Heart left ventricle (tissue), 16 donors: ENCODE measurements around the gene SORL1-AS1.

Source experiments
- ATAC-seq, 4 donors: fragments of 200-7000 bp; cut with Tn5 transposase; one replicate each; pipeline ENCODE4 v1.9.1; 2020 to 2022; ENCODE audit warnings: moderate library complexity in 4 of 4, mild to moderate bottlenecking in 3 of 4, moderate number of reproducible peaks in 1 of 4
- DNase-seq, 5 donors: peaks; one replicate each; pipeline ENCODE4 v3.0.0-alpha.2; 2020
- H3K27ac ChIP-seq, 12 donors: fragments of 200-600 bp; sonication (generic) in 4 of 12; one replicate each; pipeline versions ENCODE4 v1.5.0 to v1.8.0; 2016 to 2022; ENCODE audit warnings: mild to moderate bottlenecking in 2 of 12
- H3K27me3 ChIP-seq, 9 donors: fragments of 200-600 bp; sonication (generic) in 2 of 9; one replicate each; pipeline versions ENCODE4 v1.5.1 to v1.8.0; 2016 to 2022; ENCODE audit warnings: mild to moderate bottlenecking in 3 of 9
- H3K36me3 ChIP-seq, 9 donors: fragments of 200-600 bp; sonication (generic) in 2 of 9; one replicate each; pipeline versions ENCODE4 v1.5.0 to v1.8.0; 2018 to 2022; ENCODE audit warnings: mild to moderate bottlenecking in 2 of 9
- H3K4me1 ChIP-seq, 12 donors: fragments of 200-600 bp; sonication (generic) in 4 of 12; one replicate each; pipeline versions ENCODE4 v1.5.0 to v1.8.0; 2016 to 2022; ENCODE audit warnings: mild to moderate bottlenecking in 3 of 12
- H3K4me3 ChIP-seq, 12 donors: fragments of 200-600 bp; sonication (generic) in 4 of 12; one replicate each; pipeline versions ENCODE4 v1.5.0 to v1.8.0; 2017 to 2022; ENCODE audit warnings: mild to moderate bottlenecking in 9 of 12, moderate library complexity in 4 of 12
- H3K9me3 ChIP-seq, 12 donors: fragments of 200-600 bp; sonication (generic) in 4 of 12; one replicate each; pipeline versions ENCODE4 v1.5.0 to v1.8.0; 2016 to 2022; ENCODE audit warnings: mild to moderate bottlenecking in 1 of 12
- POLR2A ChIP-seq, 2 donors: fragments of 450-650 bp; IDR thresholded peaks; one replicate each; pipeline ENCODE4 v1.6.1; 2017; ENCODE audit warnings: antibody characterized with exemption in 2 of 2, mild to moderate bottlenecking in 2 of 2, moderate library complexity in 2 of 2
- WGBS, 4 donors: extraction: QIAGEN DNeasy Blood & Tissue Kit in 2 of 4; methylation state at CpG; one replicate each; pipeline versions ENCODE4 v1.1.5 to v1.1.7; 2013 to 2018; 5-methylcytosine and 5-hydroxymethylcytosine counted together
- intact Hi-C, 10 donors: fragments of 100-400 bp; cut with DNase I; formaldehyde crosslinking; loops; one replicate each; pipeline versions ENCODE4 v1.11.1 to v1.14.2; 2022
- TF ChIP-seq, protein P1 (sequence below), 12 donors: fragments of 200-600 bp; sonication (generic) in 4 of 12; IDR thresholded peaks; one replicate each; pipeline versions ENCODE4 v1.5.0 to v1.8.0; 2018 to 2022; ENCODE audit warnings: antibody characterized with exemption in 12 of 12, mild to moderate bottlenecking in 5 of 12
- donor health status: ischemic (EF 13 %, LVEDD 7.1; RV severe dilation, severe dysfunction).
- donor health status: healthy with polysubstance abuse.
- donor health status: DM: no; HTN: yes; CAD: no.
- donor health status: DM: no; HTN: no; CAD: no.
- donor health status: ischemic (EF 25% LVEDD 6.9; RV normal size, moderate dysfunction).
- donor health status: ischemic (EF 25% LVEDD 5.7; RV mildly dilated, moderate dysfunction).
- donor health status: healthy.
- donor health status: DM: yes; HTN: yes; CAD: no.
- donor health status: ischemic (EF 35%, LVEDD 5.7; RV mildly dilated, moderate dysfunction).
- donor health status: nonischemic (EF 11% LVEDD 7.7; RV severe dilation, severe dysfunction).
- donor health status: DM: yes; HTN: yes; CAD: no.
- donor health status: PGD.
- donor health status: ischemic (EF 29% LVEDD 5.4; RV normal size, mild dysfunction).
- donor health status: nonischemic (EF 23%, LVEDD 6.1; RV moderate dilation, normal function).

The SORL1-AS1 gene

GRCh38 chr11:121455115-121455514, 2.3 kb upstream of the SORL1-AS1 start:
- intact Hi-C loops = loop anchor here in 6 of 10 donors (10.0 kb wide), 4 partner anchors 80 to 140 kb away; no protein-coding TSS in a partner anchor
- peak overlapping the region in 1 of 12 donors; percentile 52 for H3K27ac ChIP-seq
- H3K36me3 ChIP-seq = no peaks in the 10 kb centered on the region
- WGBS, 4 donors = 76 to 90% (median 85%) methylated on average over 3 of the region's 3 CpGs
- DNase-seq = no peak
- H3K4me3 ChIP-seq = no peak overlapping the region
- peaks cover 0 to 57% (median 3%) of the 10 kb centered on the region in 12 donors for H3K4me1 ChIP-seq
- ATAC-seq = no peak
- H3K27me3 ChIP-seq = peaks cover 0 to 6% (median 0%) of the 10 kb centered on the region in 9 donors
- no peaks in the 10 kb centered on the region for H3K9me3 ChIP-seq
- TF ChIP-seq, protein P1, sequence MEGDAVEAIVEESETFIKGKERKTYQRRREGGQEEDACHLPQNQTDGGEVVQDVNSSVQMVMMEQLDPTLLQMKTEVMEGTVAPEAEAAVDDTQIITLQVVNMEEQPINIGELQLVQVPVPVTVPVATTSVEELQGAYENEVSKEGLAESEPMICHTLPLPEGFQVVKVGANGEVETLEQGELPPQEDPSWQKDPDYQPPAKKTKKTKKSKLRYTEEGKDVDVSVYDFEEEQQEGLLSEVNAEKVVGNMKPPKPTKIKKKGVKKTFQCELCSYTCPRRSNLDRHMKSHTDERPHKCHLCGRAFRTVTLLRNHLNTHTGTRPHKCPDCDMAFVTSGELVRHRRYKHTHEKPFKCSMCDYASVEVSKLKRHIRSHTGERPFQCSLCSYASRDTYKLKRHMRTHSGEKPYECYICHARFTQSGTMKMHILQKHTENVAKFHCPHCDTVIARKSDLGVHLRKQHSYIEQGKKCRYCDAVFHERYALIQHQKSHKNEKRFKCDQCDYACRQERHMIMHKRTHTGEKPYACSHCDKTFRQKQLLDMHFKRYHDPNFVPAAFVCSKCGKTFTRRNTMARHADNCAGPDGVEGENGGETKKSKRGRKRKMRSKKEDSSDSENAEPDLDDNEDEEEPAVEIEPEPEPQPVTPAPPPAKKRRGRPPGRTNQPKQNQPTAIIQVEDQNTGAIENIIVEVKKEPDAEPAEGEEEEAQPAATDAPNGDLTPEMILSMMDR (IDR thresholded peaks at IDR 0.05) = no peak
- TF ChIP-seq POLR2A (IDR thresholded peaks at IDR 0.05) = no peak

GRCh38 chr11:121453589-121454299, 977 bp upstream of the SORL1-AS1 start:
- Histone ChIP-seq H3K36me3 (no peaks in the 10 kb centered on the region), H3K27me3 (peaks cover 0 to 6% (median 0%) of the 10 kb centered on the region in 9 donors), H3K9me3 (no peaks in the 10 kb centered on the region), H3K4me3 (peak overlapping the region in 3 of 12 donors; percentile 74 to 98 (median 84)), H3K27ac (peak overlapping the region in 1 of 12 donors; percentile 50), H3K4me1 (peaks cover 0 to 68% (median 3%) of the 10 kb centered on the region in 12 donors)
- intact Hi-C loops = loop anchor here in 8 of 10 donors (5.0 to 10.0 kb wide), 9 partner anchors 79 to 141 kb away; no protein-coding TSS in a partner anchor
- DNase-seq (no peak), ATAC-seq (no peak)
- WGBS, 4 donors = 77 to 85% (median 79%) methylated on average over 6 of the region's 6 CpGs
- TF ChIP-seq POLR2A (IDR thresholded peaks at IDR 0.05) = no peak
- TF ChIP-seq, protein P1 (IDR thresholded peaks at IDR 0.05) = no peak

DNA sequence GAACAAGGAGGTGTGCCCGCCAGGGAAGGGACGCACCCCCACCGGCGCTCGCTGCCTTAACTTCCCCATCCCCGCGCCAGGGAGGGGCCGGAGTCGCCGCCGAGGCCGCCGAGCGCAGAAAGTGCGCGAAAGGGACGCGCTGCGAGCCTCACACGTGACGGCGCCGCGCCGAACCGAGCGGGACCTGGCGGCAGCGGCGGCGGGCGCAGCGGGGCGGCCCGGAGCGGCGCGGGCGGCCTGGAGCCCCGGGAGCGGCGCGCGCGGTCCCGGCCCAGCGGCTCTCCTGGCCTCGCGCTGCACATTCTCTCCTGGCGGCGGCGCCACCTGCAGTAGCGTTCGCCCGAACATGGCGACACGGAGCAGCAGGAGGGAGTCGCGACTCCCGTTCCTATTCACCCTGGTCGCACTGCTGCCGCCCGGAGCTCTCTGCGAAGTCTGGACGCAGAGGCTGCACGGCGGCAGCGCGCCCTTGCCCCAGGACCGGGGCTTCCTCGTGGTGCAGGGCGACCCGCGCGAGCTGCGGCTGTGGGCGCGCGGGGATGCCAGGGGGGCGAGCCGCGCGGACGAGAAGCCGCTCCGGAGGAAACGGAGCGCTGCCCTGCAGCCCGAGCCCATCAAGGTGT, 670 bp downstream of the SORL1-AS1 start, which contains the start of gene SORL1:
Gene SORL1, plus strand, starts transcription at position 329 of the 623 bp plus-strand sequence. Its CDS starts 18 bp downstream, at position 347.
- Histone ChIP-seq H3K27ac (peak within 1 kb of the TSS in 3 of 12 donors; percentile 34 to 76 (median 58)), H3K9me3 (no peaks in the 10 kb centered on the region), H3K4me1 (peaks cover 0 to 77% (median 3%) of the 10 kb centered on the region in 12 donors), H3K27me3 (peaks cover 0 to 6% (median 0%) of the 10 kb centered on the region in 9 donors), H3K36me3 (no peaks in the 10 kb centered on the region), H3K4me3 (peak within 1 kb of the TSS; percentile 44 to 98 (median 68))
- TF ChIP-seq POLR2A (IDR thresholded peaks at IDR 0.05) = no peak
- TF ChIP-seq, protein P1 (IDR thresholded peaks at IDR 0.05) = peak; percentile 6 to 64 (median 43)
- ATAC-seq (peak; percentile 82 to 95 (median 90)), DNase-seq (peak; percentile 67 to 86 (median 75))
- intact Hi-C loops = loop anchor here in 8 of 10 donors (5.0 to 10.0 kb wide), 9 partner anchors 80 to 143 kb away; no protein-coding TSS in a partner anchor
- WGBS, 4 donors = 0 to 1% (median 0%) methylated on average over 34 to 89 of the region's 89 CpGs
